HG03575 (cell line): ENCODE measurements around the gene IGFN1.
"Not testable (repeated sequence)": the region's sequence is repeated elsewhere in the genome, so short reads cannot be mapped to it uniquely, and the experiment has no call there.

Experiments
- ATAC-seq: cut with Tn5 transposase; IDR thresholded peaks from one replicate; pipeline ENCODE4 v1.9.1; 2021; ENCODE audit not compliant: unreplicated experiment, insufficient number of reproducible peaks, low FRiP score; ENCODE audit errors: extremely low read depth

Gene IGFN1

DNA sequence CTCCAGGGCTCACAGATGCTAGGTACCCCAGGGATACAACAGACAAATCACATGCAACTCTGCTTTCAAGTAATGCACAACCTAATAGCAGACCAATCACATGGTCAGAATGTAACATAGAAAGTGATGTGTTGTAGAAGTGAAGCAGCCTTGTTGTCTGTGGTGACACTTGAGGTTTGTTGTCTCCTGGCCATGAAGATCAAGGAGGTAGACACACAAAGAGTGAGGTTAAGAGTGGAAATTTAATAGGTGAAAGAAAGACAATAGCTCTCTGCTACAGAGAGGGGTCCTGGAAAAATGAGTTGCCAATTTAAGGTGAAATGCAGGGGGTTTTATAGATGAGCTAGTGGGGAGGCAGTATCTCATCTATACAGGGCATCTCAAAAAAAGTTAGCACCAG lies 33.8 kb upstream of the IGFN1 start:
- no peak for ATAC-seq

DNA sequence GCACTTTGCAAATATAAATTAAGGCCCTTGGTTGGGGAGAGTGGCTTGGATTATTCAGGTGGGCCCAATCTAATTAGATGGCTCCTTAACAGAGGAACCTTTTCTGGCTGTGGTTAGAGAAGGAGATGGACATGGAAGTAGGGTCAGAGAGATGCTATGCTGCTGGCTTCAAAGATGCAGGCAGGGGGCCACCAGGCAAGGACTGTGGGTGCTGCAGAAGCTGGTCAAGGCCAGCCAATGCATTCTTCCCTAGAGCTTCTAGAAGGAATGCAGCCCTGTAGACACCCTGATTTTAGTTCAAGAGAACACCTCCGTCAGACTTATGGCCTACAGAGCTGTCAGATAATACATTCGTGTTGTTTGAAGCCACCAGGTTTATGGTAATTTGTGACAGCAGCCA lies 32.7 kb upstream of the IGFN1 start:
- no peak for ATAC-seq

DNA sequence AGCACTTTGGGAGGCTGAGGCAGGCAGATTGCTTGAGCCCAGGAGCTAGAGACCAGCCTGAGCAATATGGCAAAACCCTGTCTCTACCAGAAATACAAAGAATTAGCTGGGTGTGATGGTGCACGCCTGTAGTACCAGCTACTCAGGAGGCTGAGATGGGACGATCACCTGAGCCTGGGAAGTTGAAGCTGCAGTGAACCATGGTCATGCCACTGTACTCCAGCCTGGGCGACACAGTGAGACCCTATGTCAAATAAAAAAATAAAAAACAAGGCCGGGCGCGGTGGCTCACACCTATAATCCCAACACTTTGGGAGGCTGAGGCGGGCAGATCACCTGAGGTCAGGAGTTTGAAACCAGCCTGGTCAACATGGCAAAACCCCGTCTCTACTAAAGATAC lies 27.6 kb upstream of the IGFN1 start:
- ATAC-seq, result not testable (repeated sequence)

DNA sequence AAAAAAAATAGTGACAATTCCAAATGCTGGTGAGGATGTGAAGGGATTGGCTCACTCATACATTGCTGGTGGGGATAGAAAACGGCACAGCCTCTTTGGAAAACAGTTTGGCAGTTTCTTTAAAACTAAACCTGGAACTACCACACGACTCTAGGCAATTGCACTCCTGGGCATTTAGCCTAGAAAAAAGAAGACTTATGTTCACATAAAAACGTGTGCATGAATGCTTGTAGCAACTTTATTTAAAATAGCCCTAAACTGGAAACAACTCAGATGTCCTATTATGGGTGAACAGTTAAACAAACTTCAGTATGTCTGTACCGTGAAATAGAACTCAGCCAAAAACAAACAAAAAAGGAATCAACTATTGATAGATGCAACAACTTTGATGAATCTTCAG lies 26.9 kb upstream of the IGFN1 start:
- no peak for ATAC-seq

DNA sequence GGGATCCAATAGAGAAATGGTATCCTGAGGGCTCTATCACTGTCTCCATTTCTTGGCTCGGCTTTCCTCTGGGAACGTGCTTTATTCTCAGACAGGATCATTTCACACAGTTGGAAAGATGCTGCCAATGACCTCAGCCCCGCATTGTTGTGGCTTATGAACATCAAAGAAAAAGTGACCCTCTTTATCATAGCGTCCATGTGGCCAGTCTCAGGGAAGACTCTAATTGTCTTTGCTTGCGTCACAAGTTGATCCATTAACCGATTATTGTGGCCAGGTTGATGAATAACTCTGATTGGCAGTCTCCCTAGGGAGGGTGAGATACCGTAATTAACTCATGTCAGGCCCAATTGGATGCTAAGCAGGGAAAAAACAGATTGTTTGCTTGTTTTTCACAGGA lies 26.0 kb upstream of the IGFN1 start:
- ATAC-seq, result no peak

DNA sequence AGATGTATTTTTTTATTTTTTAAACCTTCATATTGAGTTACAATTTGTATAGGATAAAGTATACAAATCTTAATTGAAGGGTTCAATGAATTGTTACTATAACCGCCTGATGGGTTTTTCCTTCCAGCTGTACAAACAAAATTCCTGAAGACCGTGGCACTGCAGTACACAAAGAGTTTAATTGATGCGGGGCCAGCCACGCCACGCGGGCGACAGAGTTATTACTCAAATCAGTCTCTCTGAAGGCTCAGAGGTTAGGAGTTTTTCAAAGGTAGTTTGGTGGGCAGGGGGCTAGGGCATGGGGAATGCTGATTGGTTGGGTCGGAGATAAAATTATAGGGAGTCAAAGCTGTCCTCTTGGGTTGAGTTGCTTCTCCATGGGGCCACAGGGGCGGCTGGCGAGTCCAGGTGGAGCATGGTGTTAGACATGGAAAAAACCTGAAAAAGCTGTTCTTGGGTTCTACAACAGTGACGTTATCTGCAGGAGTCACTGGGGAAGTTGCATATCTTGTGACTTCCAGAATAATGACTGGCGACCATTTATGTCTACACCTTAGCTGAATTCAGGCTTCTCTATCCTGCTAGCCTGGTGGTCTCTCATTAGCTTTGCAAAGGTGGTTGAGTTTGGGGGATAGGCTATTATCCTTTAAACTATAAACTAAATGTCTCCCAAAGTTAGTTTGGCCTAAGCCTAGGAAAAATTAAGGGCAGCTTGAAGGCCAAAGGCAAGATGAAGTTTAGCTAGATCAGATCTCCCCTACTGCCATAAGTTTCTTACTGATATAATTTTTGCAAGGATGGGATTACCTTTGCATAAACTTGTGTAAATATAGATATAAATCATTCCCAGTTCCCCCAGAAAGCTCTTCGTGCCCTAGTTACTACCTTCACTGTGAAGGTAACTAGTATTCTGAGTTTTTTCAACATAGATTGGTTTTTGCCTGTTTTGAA lies 23.3 kb upstream of the IGFN1 start:
- no peak for ATAC-seq

DNA sequence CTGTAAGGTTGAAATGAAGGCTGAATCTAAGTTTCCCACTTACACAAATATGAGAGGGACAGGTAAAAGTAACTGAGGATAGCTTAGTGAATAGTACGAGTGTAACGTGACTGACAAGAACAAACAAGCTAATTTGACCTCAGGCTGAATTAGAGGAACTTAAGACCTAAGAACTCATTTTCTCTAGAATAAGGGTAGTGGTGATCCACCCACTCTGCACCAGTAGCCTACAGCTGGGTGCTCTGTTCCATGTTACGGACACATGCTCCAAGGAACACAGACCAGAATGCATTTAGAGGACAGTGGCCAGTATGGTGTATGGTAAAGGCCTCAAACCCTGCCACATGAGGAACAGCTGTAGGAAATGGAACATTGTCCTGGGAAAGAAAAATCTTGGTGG lies 21.4 kb upstream of the IGFN1 start:
- ATAC-seq, result no peak

DNA sequence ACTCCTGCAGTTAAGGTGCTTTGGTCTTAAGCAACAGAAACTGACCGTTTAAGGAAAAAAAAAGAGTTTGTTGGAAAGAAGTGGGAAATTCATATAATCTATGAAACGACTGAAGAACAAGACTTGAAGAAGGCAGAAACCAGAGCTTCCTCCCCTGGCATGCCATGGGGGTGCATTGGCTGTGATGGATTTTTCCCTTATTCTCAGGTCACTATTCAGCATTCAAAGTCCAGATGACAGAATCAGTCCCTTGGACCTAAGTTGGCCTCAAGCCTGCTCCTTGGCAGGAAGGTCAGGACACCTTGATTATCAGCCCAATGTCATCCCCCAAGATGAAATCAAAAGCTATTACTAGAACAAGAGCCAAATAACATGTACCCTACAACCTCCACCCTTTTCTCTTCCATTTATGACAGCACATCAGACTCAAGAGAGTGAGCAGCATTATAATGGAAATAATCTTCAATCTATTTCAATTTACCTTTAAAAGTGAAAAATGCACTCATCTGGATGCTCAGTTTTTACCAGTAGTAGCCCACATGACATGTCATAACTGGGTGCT lies 20.6 kb upstream of the IGFN1 start:
- ATAC-seq, result no peak

DNA sequence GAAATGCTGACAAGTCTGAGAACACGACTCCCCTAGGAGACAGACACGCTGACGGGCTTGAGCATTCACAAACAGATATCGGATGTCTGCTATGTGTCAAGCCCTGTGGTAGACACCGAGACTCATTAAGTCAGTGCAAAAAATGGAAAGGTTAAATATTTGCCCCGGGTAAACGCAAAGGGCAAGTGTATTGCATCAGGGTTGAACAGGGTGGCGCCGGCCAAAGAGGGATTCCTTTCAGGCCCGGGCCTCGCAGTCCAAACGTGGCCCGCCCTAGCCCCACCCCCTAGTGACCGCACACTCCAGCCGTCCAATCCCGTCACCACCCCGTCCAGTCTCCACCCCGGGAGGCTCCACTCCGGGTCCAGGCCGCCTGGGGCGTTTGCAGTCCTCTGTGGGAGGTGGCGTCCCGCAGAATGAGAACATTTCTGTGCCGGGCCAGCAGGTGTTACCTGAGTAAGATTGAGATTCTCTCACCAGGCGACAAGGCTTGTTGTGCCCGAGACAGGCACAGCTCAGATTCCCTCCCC lies 20.0 kb upstream of the IGFN1 start:
- ATAC-seq, result no peak

DNA sequence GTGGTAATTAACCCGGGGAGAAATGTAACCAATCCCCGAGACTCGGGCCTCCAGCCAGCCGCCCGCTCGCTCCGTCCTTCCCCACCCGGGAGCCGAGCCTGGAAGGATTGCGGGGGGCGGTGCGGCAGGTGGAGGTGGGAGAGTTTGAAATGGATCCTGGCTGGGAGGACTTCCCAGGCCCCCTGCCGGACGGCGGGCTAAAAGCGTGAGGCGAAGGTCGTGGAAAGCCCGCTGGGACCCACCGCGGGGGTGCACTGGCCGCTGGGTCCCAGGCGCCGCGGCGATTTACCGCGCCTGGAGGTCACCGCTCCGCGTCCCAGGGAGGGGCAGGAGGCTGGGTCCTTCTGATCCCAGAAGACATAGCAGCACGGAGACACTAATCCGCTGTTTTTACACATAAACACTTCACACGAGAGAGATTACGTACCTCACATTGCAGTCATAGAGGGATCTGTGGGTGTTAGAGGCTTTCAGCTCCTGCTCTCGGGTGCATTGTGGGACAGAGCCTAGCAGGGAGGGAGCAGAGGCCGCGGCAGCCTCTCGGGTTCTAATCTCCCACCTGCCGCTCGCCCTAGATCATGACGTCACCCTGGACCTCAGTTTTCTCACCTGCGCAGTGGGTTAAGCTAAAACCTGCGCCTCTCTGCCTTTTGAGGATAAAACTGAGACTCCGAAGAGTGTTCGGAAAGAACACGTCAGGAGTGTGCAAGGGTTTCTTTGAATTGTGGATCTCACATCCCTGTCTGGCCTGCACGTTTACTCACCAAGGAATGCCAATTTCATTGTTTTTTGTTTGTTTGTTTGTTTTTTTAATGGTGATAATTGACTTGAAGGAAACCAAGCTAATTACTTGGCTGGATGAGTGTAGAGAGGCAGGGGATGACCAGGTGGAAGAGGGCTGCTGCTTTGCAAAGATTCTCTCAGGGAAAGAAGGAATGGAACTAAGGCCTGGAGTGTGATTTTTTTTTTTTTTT lies 19.3 kb upstream of the IGFN1 start:
- no peak for ATAC-seq

DNA sequence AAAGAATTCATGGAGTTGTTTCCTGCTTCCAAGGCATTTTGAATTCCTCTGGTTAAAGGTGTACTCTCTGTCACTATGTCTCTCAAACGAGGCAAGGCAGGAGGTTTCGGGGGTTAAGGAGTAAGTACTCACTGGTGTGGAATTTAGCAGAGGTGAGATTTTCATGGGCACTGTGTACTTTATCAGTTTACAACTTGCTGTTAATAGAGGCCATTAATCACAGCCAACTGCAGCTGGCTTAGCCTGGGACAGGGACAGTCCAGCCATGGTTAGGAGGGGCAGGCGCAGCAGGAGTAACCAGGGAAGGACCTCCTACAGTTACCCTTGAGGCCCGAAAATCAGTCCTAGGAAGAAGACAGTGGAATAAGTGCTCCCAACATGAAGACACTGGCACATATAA lies 18.3 kb upstream of the IGFN1 start:
- no peak for ATAC-seq

DNA sequence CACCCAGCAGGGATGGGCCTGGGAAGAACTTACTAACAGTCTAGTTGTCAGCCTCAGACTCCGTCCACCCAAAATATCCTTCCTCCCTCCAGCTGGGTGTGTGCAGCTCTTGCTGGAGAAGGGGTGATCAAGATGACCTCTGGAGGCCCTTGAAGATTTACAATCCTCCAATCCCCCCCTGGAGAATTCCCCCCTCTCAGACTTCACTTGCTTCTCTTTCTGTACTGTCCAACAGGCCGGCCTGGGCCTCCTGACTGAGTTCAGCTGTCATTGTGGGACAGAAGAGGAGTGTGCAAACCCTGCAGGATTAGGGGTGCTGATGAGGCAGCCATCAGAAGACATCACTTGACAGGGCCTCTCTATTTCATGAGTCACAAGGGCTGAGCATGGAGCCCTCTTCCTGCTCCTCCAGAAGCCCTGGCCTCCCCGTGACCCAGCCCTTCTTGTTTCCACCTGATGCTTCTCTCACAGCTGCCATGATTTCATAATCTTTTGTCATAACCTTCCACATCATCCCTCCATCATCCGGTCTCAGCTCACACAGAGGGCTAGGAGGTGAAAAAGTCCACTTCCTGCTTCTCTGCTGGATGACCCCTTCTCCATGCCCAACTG lies 17.5 kb upstream of the IGFN1 start:
- no peak for ATAC-seq

DNA sequence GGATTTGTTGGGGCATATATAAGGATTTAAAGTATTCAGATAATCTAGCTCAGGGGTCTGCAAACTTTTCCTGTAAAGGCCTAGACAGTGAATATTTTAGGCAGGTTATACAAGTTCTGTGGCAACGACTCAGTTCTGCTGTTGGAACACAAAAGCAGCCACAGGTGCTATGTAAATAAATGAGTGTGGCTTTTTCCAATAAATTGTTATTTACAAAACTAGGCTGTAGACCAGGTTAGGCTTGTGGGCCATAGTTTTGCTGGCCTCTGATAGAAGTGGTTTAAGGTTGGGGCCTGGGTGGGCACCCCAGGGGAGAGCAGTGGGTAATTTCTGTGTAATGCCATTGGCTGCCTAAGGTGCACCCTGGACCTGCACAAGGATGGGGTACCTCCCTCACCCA lies 16.9 kb upstream of the IGFN1 start:
- no peak for ATAC-seq

DNA sequence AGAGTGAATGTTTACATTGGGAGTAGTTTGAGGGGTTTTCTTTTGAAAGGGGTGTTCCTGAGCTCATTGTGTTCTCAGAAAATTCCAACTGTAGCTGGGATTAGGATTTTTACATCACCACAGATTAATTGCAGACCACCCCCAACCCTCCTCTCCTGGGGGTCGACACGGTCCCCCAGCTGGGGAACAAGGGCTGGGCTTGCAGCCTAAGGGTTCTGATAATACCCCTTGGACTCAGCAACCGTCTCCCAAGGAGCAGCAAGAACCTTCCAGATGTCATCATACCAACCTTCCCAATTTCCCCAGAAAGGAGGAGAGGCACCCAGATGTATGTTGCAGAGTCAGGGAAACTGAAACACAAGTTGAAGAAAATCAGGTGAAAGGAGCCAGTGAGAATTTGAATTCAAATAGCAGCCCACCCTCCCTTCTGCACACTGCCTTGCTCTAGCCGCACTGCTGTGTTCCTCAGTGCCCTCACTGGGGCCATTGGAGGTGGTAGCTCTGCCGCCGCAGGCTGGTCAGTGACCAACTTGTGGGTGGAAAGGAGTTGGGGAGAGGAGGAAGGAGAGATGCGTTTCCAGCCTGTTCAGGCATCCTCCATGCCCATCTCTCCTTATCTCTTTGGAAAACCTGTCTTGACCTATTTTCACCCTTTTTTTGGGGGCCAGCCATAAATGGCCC lies 14.7 kb upstream of the IGFN1 start:
- ATAC-seq, result no peak

DNA sequence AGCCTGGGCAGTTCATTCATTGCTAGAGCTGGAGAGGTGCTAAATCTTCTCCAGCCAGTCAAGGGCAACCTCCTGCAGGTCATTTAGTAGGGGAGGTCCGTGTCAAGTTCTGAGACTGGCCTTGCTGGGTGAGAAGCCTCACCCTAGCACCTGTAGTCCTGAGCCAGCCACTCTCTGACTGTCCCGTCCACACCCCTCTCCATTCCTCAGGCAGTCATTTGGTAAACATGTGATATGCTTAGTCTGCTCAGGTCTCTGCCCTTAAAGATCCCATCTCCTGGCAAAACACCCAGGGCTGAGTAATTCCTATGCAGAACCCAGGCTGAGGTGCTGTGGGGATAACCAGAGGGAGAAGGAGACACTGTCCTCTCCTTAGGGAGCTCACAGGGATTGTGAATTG lies 13.7 kb upstream of the IGFN1 start:
- no peak for ATAC-seq

DNA sequence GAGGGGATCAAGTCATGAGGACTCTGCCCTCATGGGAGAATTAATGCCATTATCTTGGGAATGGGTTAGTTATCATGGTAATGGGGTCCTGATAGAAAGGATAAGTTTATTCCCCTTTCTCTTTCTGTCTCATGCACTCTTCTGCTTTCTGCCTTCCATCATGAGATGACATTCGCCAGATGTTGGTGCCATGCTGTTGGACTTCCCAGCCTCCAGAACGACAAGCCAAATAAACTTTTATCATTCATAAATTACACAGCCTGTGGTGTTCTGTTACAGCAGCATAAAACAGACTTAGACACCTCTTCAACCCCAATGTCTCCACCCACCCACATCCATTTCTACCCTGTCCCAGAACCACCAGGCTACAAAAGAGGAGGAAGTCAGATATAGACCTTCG lies 11.9 kb upstream of the IGFN1 start:
- ATAC-seq, result no peak

DNA sequence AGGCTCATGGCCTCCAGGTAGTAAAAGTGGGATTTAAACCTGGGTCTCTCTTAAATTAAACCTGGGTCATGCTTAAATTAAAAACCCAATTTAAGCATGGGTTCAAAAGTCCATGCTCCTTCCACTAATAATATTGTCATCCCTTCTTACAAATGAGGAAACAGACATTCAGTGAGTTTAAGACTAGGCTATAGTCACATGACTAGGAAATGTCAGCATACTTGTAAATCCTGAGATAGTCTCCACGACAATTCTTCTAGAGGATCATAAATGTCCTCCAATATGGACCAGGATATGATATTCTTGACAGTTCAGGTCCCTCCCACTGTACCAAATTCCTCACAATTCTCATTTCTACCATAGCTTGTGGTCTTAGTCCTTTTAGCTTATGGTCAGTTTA lies 10.5 kb upstream of the IGFN1 start:
- no peak for ATAC-seq

DNA sequence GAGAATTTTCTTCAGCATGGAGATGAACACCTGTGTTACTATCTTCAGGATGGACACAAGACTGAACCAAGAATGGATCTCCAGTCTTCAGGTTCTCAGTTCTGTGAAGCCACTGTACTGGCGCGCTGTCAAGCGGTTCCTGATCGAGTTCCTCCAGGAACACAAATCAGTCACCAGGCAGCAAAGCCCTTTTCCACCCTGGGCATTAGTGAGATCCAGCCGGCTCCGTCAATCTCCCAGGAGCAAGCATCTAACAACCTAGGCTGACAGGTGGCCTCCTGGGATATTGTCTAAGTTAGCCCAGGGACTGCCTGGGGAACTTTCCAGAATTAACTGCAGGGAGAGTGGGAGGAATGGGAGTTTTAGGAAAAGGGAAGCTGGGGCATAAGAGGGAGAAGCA lies 9.7 kb upstream of the IGFN1 start:
- no peak for ATAC-seq
